HG03439 (cell line): ENCODE measurements around the gene TRAM2.

Experiments used
- ATAC-seq: cut with Tn5 transposase; IDR thresholded peaks from one replicate; pipeline ENCODE4 v1.9.1; 2021; ENCODE audit warnings: mild to moderate bottlenecking, moderate library complexity; ENCODE audit not compliant: unreplicated experiment

The TRAM2 gene

GRCh38 chr6:52533491-52533890, 43.4 kb downstream of the TRAM2 start:
- no peak for ATAC-seq

- no peak for ATAC-seq
Measured at GRCh38 chr6:52532457-52532856, 44.4 kb downstream of the TRAM2 start.

- ATAC-seq = no peak
Measured at GRCh38 chr6:52531834-52532233, 45.0 kb downstream of the TRAM2 start.

- no peak for ATAC-seq
Measured at GRCh38 chr6:52531396-52531795, 45.5 kb downstream of the TRAM2 start.

GRCh38 chr6:52530351-52530750, 46.5 kb downstream of the TRAM2 start:
- ATAC-seq = no peak

GRCh38 chr6:52529311-52529710, 47.5 kb downstream of the TRAM2 start:
- ATAC-seq = no peak

GRCh38 chr6:52527436-52527835, 49.4 kb downstream of the TRAM2 start:
- ATAC-seq = no peak

- ATAC-seq = no peak
Measured at GRCh38 chr6:52526634-52527033, 50.2 kb downstream of the TRAM2 start.

- no peak for ATAC-seq
Measured at GRCh38 chr6:52524918-52525317, 51.9 kb downstream of the TRAM2 start.

- no peak for ATAC-seq
Measured at GRCh38 chr6:52523378-52524142, 53.3 kb downstream of the TRAM2 start.

GRCh38 chr6:52522655-52523054, 54.2 kb downstream of the TRAM2 start:
- no peak for ATAC-seq

GRCh38 chr6:52522151-52522626, 54.7 kb downstream of the TRAM2 start:
- no peak for ATAC-seq

- no peak for ATAC-seq
Measured at GRCh38 chr6:52519618-52520017, 57.2 kb downstream of the TRAM2 start.

- ATAC-seq = no peak
Measured at GRCh38 chr6:52518279-52518945, 58.4 kb downstream of the TRAM2 start.

GRCh38 chr6:52517502-52518278, 59.2 kb downstream of the TRAM2 start:
- ATAC-seq = peak; percentile 92

GRCh38 chr6:52516943-52517342, 59.9 kb downstream of the TRAM2 start:
- no peak for ATAC-seq

- no peak for ATAC-seq
Measured at GRCh38 chr6:52516269-52516668, 60.6 kb downstream of the TRAM2 start.

GRCh38 chr6:52515219-52515960, 61.5 kb downstream of the TRAM2 start:
- ATAC-seq = no peak

- no peak for ATAC-seq
Measured at GRCh38 chr6:52514514-52514913, 62.3 kb downstream of the TRAM2 start.

GRCh38 chr6:52513896-52514295, 63.0 kb downstream of the TRAM2 start:
- no peak for ATAC-seq

GRCh38 chr6:52513464-52513863, 63.4 kb downstream of the TRAM2 start:
- ATAC-seq = no peak
